Measurements from ENCODE around the gene AP1B1. TPM values are rescaled to one million over a fixed set of nuclear protein-coding genes. Genes with fewer than 3 reads are reported as not detected.
"Not testable (repeated sequence)": the region's sequence is repeated elsewhere in the genome, so short reads cannot be mapped to it uniquely, and the experiment has no call there.

The AP1B1 gene
- total RNA-seq, 1 experiment from 2014 or later = 65.6 TPM

- DNase-seq (ENCODE audit: low read depth) = no peak
Measured at GRCh38 chr22:29351042-29351441, 37.3 kb downstream of the AP1B1 start.

GRCh38 chr22:29348956-29349355 is 39.4 kb downstream of the AP1B1 start:
- peak; percentile 28 for DNase-seq (ENCODE audit: low read depth)

DNA sequence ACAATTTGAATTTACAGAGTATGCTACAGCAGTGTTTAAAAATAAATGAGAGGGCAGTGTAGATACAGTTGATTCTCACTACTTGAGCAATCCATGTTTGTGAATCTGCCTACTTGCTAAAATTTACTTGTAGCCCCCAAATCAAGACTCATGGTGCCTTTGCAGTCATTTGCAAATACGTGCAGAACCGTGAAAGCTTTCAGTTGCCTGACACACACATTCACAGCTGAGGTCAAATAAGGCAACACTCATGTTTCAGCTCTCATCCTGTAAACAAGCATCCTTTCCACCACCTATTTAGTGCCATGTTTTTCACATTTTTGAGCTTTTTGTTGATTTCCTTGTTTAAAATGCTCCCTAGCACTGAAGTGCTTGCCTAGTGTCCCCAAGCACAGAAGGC is 40.3 kb downstream of the AP1B1 start:
- DNase-seq (ENCODE audit: low read depth) = no peak

DNA sequence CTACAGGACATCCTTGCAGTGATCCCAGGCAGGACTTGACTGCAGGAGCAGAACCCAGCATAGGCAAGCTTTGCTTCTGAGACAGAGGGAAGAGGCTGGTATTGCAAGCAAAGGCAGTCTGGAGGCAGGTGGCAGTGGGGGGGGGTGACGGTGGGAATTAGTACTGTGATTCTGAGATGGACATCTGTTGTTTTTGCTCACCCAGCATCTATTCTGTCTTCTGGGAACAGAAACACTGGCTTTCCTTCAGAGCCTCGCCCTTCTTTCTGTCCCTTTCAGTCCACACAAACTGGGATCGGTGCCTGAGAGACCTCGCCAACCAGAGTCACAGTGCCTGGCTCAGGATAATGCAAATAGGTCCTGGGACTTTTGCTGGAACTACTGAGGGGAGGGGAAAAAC is 41.7 kb downstream of the AP1B1 start:
- DNase-seq (ENCODE audit: low read depth) = no peak

DNA sequence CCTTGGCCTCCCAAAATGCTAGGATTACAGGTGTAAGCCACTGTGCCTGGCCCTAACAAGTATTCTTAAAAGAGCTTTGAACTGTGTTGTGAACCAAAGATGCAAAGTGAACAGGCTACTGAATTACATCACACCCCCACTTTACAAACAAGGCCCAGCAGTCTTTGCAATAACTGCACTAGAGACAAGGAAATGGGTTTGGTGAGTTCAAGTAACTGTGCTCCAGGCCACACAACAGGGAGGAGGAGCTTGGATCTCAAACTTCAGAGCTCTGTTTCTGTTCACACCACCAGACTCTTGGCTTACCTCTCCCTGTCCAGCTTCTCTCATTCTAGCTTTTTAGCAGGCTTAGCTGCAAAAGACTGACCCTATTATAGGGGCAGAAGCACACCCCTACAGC is 42.4 kb downstream of the AP1B1 start:
- DNase-seq (ENCODE audit: low read depth) = no peak

DNA sequence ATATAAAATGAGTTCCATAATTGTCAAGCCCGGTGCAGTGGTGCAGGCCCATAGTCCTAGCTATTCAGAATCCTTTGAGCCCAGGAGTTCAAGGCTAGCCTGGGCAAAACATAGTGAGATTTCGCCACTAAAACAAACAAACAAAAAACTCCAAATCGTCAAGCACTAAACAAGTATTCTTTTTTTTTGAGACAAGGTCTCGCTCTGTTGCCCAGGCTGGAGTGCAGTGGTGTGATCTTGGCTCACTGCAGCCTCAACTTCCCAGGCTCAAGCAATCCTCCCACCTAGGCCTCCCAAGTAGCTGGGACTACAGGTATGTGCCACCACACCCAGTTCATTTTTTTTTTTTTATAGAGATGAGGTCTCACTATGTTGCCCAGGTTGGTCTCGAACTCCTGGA is 43.5 kb downstream of the AP1B1 start:
- DNase-seq (ENCODE audit: low read depth) = not testable (repeated sequence)

- DNase-seq (ENCODE audit: low read depth) = peak; percentile 96
Measured at GRCh38 chr22:29344137-29344536, 44.2 kb downstream of the AP1B1 start.

DNA sequence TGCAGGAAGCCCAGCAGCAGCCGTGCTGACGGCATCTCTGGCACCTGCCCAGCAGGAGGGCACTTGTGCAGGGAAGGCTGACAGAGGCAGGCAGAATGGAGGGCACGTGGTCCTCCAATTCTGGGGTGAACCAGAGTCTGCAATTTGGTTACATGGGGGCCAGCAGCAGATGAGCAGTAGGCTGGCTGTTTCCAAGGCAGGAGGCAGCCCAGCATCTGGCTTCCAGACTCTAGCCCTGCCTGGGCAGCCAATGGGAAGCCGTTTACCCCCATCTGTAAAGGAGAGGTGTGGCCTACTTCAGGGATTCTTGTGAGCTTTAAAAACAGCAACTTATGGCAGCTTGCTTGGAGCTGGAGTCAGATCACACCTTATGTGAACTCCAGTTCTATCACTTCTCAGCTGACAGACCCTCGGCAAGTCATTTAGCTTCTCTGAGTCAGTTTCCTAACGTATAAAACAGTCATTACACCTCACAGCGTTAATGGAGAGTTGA is 45.0 kb downstream of the AP1B1 start:
- DNase-seq (ENCODE audit: low read depth) = peak; percentile 52

DNA sequence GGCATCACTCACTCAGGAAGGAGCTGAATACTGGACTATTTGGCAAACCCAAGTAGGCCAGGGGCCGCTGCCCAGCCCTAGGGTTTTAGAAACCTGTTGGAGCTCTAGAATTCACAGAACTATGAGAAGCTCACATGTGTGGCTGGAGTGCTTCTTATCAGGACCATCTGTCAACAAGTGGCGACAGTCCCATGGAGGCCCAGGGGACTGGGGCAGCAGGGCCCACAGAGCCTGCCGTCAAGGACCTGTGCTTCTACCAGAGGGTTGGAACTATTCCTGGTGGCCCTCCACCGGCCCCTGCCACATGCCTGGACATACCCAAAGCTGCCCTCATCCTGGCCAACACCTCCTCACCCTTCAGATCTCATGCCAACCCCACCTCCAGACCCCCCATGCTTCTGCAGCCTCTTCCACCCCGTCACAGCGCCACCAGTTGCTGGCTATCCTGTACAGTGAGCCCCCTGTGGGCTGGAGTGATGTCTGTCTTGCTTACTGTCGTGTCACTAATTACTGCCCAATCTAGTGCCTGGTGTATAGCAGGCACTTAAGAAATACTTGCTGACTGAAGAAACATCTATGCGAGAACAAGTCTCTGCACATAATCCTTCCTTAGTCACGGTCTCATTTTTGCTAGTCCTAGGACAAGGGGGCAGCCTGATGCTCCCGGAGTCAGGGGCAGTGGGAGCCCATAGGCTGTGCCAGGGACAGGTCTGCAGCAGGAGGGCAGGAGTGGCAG is 45.6 kb downstream of the AP1B1 start:
- DNase-seq (ENCODE audit: low read depth) = no peak

GRCh38 chr22:29342177-29342576 is 46.2 kb downstream of the AP1B1 start:
- no peak for DNase-seq (ENCODE audit: low read depth)

GRCh38 chr22:29341849-29342127 is 46.6 kb downstream of the AP1B1 start:
- DNase-seq (ENCODE audit: low read depth) = no peak

GRCh38 chr22:29341056-29341848 is 47.1 kb downstream of the AP1B1 start:
- DNase-seq (ENCODE audit: low read depth) = no peak

- no peak for DNase-seq (ENCODE audit: low read depth)
Measured at GRCh38 chr22:29340566-29340965, 47.8 kb downstream of the AP1B1 start.

DNA sequence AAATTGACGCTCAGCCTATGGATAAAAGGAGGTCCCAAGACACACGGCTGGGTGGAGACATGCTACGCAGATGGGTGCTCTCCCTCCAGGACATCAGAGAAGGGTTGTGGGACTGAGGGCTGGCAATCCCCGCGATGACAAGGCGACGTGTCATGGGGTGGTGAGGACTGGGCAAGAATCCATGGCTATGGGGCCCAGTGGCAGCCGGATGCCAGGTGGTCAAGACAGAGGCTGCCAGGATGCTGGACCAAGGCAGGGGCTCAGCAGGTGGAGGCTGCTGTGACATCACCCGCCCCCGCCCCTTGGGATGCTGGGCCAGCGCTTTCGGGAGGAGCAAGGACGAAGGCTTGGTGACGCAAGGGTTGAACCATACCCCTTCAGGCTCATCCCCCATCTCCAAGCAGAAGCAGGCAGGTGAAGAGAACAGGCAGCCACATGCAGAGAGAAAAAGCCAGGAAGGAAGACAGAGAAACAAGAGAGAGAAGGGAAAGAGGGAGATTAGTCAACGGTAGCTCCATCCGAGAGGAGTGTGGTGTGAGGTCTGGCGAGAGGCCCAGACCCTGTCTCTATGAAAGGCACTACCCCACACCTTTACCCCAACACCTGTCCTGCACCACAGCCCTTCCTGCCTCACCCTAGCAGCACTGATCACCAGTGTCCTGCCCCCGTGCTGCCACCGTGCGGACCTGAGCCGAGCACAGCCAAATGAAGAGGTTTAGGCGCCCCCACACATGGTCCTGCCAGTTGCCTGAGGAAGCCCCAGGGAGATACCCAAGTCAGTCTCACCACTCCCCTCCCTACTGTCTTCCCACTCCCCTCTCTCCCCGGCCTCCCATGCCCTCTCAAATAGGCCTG is 48.8 kb downstream of the AP1B1 start:
- DNase-seq (ENCODE audit: low read depth) = no peak

GRCh38 chr22:29338398-29338797 is 50.0 kb downstream of the AP1B1 start:
- DNase-seq (ENCODE audit: low read depth) = no peak

DNA sequence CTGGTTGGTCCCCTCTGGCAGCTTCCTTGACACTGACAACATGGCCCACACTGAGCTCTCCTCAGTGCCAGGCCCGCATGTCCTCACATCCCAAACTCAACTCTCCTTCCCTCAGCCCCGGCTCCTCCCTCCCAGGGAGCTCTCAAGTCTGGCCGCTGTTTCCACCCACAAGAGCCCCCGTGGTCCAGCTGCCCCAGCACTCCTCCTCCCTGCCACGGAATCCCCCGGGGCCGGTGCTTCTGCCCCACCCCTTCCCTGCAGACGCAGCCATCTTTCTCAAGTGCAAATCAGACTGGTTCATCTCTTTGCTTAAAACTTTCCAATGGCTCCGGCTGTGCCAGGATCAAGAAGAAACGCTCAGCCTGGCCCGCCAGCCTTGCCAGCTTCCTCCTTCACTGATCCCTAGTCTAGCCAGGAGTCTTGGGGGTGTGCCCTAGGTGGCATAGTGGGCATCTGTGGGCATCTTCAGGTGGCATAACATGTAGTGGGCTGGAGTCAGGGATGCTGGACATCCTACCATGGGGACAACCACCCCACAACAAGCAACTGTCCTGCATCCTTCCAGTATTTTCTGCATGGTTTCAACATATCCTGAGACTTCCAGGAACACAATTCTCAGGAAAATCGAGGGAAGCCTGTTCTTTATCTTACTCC is 50.6 kb downstream of the AP1B1 start:
- DNase-seq (ENCODE audit: low read depth) = no peak

DNA sequence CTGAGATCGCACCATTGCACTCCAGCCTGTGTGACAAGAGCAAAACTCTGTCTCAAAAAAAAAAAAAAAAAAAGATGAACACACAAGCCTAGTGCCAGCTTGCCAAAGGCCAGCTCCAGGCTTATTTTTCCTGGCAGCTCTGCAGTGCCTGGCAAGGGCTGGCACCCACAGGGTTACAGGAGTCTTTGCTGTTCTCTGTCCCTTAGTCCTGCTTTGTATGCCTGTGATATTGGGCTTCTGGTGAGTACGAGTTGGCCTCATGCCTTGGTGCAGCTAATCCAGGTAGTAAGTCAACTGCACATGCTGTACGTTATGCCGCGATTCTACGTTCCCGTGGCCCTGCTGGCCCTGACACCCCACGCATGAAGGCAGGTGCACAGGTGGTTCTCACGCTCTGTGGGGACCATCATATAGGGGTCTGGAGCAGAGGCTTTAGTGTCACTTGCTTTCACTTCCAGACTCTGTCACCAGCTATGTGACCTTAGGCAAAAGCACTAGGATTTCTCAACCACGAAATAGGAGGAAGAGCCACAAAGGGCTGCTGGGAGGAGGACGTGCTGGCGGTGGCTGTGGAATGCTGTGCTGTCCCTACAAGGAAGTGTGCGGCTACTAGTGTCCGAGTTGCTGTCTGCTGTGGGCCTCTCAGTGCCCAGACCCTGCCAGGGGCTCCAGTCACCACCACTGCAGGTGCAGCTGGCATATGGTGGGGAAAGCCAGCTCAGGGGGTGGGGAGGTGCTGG is 51.4 kb downstream of the AP1B1 start:
- no peak for DNase-seq (ENCODE audit: low read depth)

- no peak for DNase-seq (ENCODE audit: low read depth)
Measured at GRCh38 chr22:29335656-29336055, 52.7 kb downstream of the AP1B1 start.

DNA sequence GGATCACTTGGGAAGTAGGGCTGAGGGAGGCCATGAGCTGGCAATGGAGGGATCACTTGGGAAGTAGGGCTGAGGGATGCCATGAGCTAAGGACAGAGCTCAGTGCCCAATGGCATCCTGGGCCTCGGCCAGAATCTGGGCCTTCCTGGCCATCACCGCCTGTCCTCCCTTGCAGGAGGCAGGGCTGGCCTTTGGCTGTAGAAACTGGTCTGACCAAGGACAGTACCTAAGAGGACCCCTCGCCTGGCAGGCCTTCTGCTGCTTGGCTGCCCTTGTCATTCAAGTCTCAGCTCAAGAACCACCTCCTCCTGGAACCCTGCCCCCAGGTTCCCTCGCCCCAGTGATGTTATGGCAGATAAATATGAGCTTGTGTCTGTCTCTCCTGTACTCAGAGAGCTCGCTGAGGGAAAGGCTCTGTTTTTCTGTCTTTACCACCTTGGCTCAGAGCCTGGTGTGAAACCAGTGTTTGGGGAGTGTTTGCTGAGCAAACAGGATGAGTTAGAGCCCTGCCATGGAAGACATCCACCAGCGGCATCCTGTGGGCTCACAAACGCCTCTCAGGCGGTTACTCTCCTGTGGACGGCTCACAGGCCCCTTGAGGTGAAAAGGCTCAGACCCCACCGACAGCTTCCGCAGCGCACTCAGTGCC is 53.5 kb downstream of the AP1B1 start:
- no peak for DNase-seq (ENCODE audit: low read depth)

DNA sequence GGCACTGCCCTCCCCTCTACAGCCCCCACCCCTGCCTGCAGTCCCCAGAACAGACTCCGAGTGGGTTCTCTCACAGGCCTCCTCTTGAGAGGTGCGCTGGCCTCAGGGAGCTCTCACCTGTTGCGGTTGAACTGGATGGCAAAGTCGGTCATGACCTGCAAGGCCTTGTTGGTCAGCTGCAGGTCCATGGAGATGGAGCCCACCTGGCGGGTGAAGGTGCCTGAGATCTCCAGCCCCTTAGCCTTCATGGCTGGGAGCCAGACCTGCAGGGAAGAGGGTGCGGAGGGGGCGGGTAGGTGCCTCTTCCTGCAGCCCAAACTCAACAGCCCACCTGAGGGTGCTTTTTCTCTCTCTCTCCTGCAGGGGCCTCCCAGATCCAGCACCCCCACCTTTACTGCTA is 54.2 kb downstream of the AP1B1 start:
- no peak for DNase-seq (ENCODE audit: low read depth)
